CD14-positive monocyte (primary cell): ENCODE measurements around the gene MRPS6. TPM values are rescaled to one million over a fixed set of nuclear protein-coding genes. Genes with fewer than 3 reads are reported as not detected.
A peak's percentile ranks its signal among the peaks of the same experiment; 100 is the strongest.

Source experiments
- DNase-seq, 3 donors: peaks; one replicate each; pipeline ENCODE4 v3.0.0-alpha.2; 2011 to 2022
- H2AFZ ChIP-seq: 2 replicates; pipeline ENCODE4 v1.6.0; 2012; ENCODE audit warnings: mild to moderate bottlenecking, low read depth, low read length, inconsistent platforms; ENCODE audit not compliant: insufficient read depth, poor library complexity, severe bottlenecking
- H3K27ac ChIP-seq, 2 donors: 1 replicate in 1 of 2; 2 replicates in 1 of 2; pipeline ENCODE4 v1.5.1; 2012 to 2013; ENCODE audit warnings: low read length in 2 of 2, control low read depth in 1 of 2, inconsistent platforms in 1 of 2, low read depth in 1 of 2, mild to moderate bottlenecking in 1 of 2
- H3K27me3 ChIP-seq, 2 donors: one replicate each; pipeline versions ENCODE4 v1.6.0 to v1.6.1; 2011 to 2013; ENCODE audit warnings: low read length in 2 of 2; ENCODE audit not compliant: control insufficient read depth in 2 of 2, insufficient read depth in 2 of 2
- H3K36me3 ChIP-seq, 2 donors: replicated peaks in 1 of 2; 1 replicate in 1 of 2; 2 replicates in 1 of 2; pipeline versions ENCODE4 v1.5.1 to v1.6.1; 2012 to 2013; ENCODE audit warnings: low read length in 2 of 2, control low read depth in 1 of 2, inconsistent platforms in 1 of 2, mild to moderate bottlenecking in 1 of 2; ENCODE audit not compliant: insufficient read depth in 2 of 2, control insufficient read depth in 1 of 2
- H3K4me1 ChIP-seq, 2 donors: 1 replicate in 1 of 2; 2 replicates in 1 of 2; pipeline versions ENCODE4 v1.5.1 to v1.6.1; 2012 to 2013; ENCODE audit warnings: low read length in 2 of 2, control low read depth in 1 of 2, inconsistent platforms in 1 of 2, mild to moderate bottlenecking in 1 of 2, moderate library complexity in 1 of 2; ENCODE audit not compliant: insufficient read depth in 2 of 2, control insufficient read depth in 1 of 2
- H3K4me2 ChIP-seq: replicated peaks from 2 replicates; pipeline ENCODE3; 2012; ENCODE audit warnings: low read length, moderate library complexity, mild to moderate bottlenecking; ENCODE audit not compliant: poor library complexity, severe bottlenecking; ENCODE audit errors: extremely low read depth
- H3K4me3 ChIP-seq, 3 experiments: fragments of 200-600 bp in 1 of 3; sonication (generic) in 1 of 3; replicated peaks in 1 of 3; 1 replicate in 2 of 3; 2 replicates in 1 of 3; pipeline ENCODE4 v1.5.1; 2011 to 2013; ENCODE audit warnings: low read length in 3 of 3, mild to moderate bottlenecking in 3 of 3, control low read depth in 2 of 3, low read depth in 2 of 3, inconsistent platforms in 1 of 3, moderate library complexity in 1 of 3
- H3K79me2 ChIP-seq: 2 replicates; pipeline ENCODE4 v1.6.0; 2012; ENCODE audit warnings: mild to moderate bottlenecking, control low read depth, inconsistent platforms, low read length, moderate library complexity; ENCODE audit not compliant: insufficient read depth
- H3K9ac ChIP-seq: 2 replicates; pipeline ENCODE4 v1.6.0; 2017; ENCODE audit warnings: low read length, mild to moderate bottlenecking; ENCODE audit not compliant: insufficient read depth, poor library complexity, severe bottlenecking
- H3K9me3 ChIP-seq, 2 donors: replicated peaks in 1 of 2; 1 replicate in 1 of 2; 2 replicates in 1 of 2; pipeline versions ENCODE4 v1.5.1 to v1.6.1; 2012 to 2013; ENCODE audit warnings: low read length in 2 of 2, control low read depth in 1 of 2; ENCODE audit not compliant: control insufficient read depth in 1 of 2, insufficient read depth in 1 of 2
- H4K20me1 ChIP-seq: 2 replicates; pipeline ENCODE4 v1.6.0; 2012; ENCODE audit warnings: mild to moderate bottlenecking, low read length, control low read depth, moderate library complexity; ENCODE audit not compliant: insufficient read depth
- H3K27ac Mint-ChIP-seq, 7 donors: one replicate each; pipeline ENCODE4 v1.8.0; 2020; ENCODE audit warnings: mild to moderate bottlenecking in 7 of 7, mixed read lengths in 7 of 7, moderate library complexity in 6 of 7, inconsistent platforms in 2 of 7
- H3K27me3 Mint-ChIP-seq, 3 donors: one replicate each; pipeline ENCODE4 v1.8.0; 2021 to 2022; ENCODE audit warnings: low read depth in 3 of 3, mild to moderate bottlenecking in 3 of 3, mixed read lengths in 3 of 3, moderate library complexity in 3 of 3, inconsistent platforms in 1 of 3
- H3K36me3 Mint-ChIP-seq, 2 donors: one replicate each; pipeline ENCODE4 v1.8.0; 2020; ENCODE audit warnings: mixed read lengths in 2 of 2, inconsistent platforms in 1 of 2, mild to moderate bottlenecking in 1 of 2
- H3K4me1 Mint-ChIP-seq: one replicate; pipeline ENCODE4 v1.8.0; 2020; ENCODE audit warnings: mild to moderate bottlenecking, mixed read lengths
- H3K4me3 Mint-ChIP-seq, 2 donors: one replicate each; pipeline ENCODE4 v1.8.0; 2020; ENCODE audit warnings: mild to moderate bottlenecking in 2 of 2, mixed read lengths in 2 of 2, moderate library complexity in 1 of 2
- H3K9me3 Mint-ChIP-seq, 7 donors: one replicate each; pipeline ENCODE4 v1.8.0; 2020 to 2022; ENCODE audit warnings: mixed read lengths in 7 of 7, mild to moderate bottlenecking in 6 of 7, moderate library complexity in 6 of 7, inconsistent platforms in 2 of 7
- CTCF ChIP-seq: fragments of 200-600 bp; IDR thresholded peaks from one replicate; pipeline ENCODE4 v1.8.0; 2022; ENCODE audit warnings: antibody characterized with exemption, mild to moderate bottlenecking
- WGBS: methylation state at CpG from one replicate; pipeline ENCODE4 v1.1.5; 2013; ENCODE audit warnings: missing lambda C conversion rate; ENCODE audit not compliant: insufficient coverage; 5-methylcytosine and 5-hydroxymethylcytosine counted together
- intact Hi-C, 2 donors: fragments of 100-400 bp; cut with micrococcal nuclease; formaldehyde crosslinking; loops; one replicate each; pipeline versions ENCODE4 v1.15.0 to v1.15.1; 2023
- polyA plus RNA-seq, 3 donors: library from polyadenylated mRNA; depleted of rRNA in 1 of 3; unstranded in 2 of 3; stranded (reverse) in 1 of 3; fragments of 300-500 nt in 2 of 3; fragments of >200 nt in 1 of 3; fragmentation: Illumina TruSeq in 2 of 3; gene quantifications; 1 replicate in 2 of 3; 2 replicates in 1 of 3; pipeline ENCODE4 v1.2.3, GENCODE V29; 2012 to 2021

Gene MRPS6
- polyA plus RNA-seq, 3 donors: 29.8 to 124 (median 101) TPM

- intact Hi-C loops: no loop called here
- TF ChIP-seq CTCF: no peak
- Mint-ChIP-seq H3K27ac (no peak overlapping the region), H3K4me1 (peaks cover 13% of the 10 kb centered on the region), H3K27me3 (no peaks in the 10 kb centered on the region), H3K36me3 (peaks cover 5 to 8% of the 10 kb centered on the region in 2 donors), H3K4me3 (no peak overlapping the region), H3K9me3 (peaks cover 2 to 21% (median 9%) of the 10 kb centered on the region in 7 donors)
- H3K27ac ChIP-seq: no peak overlapping the region
- H3K4me2 ChIP-seq: no peak overlapping the region
- H3K27me3 ChIP-seq: no peaks in the 10 kb centered on the region
- H2AFZ ChIP-seq: no peak overlapping the region
- peaks cover 9 to 11% of the 10 kb centered on the region in 2 donors for H3K4me1 ChIP-seq
- H3K36me3 ChIP-seq: no peaks in the 10 kb centered on the region
- H3K79me2 ChIP-seq: no peaks in the 10 kb centered on the region
- no peak overlapping the region for H3K4me3 ChIP-seq
- H3K9me3 ChIP-seq: no peaks in the 10 kb centered on the region
- DNase-seq: no peak
- 87% methylated on average over 3 of the region's 5 CpGs for WGBS
- no peak overlapping the region for H3K9ac ChIP-seq
- no peaks in the 10 kb centered on the region for H4K20me1 ChIP-seq
These were observed 79.1 kb downstream of the MRPS6 start for GRCh38 chr21:34152500-34152899.

- TF ChIP-seq CTCF: no peak
- 93% methylated on average over 3 of the region's 5 CpGs for WGBS
- Mint-ChIP-seq H3K36me3 (peaks cover 2 to 7% of the 10 kb centered on the region in 2 donors), H3K9me3 (peaks cover 10 to 27% (median 24%) of the 10 kb centered on the region in 7 donors), H3K4me3 (no peak overlapping the region), H3K27me3 (no peaks in the 10 kb centered on the region), H3K27ac (peak overlapping the region in 1 of 7 donors; percentile 1), H3K4me1 (peaks cover 12% of the 10 kb centered on the region)
- Histone ChIP-seq H3K79me2 (no peaks in the 10 kb centered on the region), H3K9me3 (peaks cover 12 to 16% of the 10 kb centered on the region in 2 donors), H3K4me2 (no peak overlapping the region), H3K9ac (no peak overlapping the region), H3K4me3 (no peak overlapping the region), H3K27me3 (no peaks in the 10 kb centered on the region), H3K27ac (no peak overlapping the region), H2AFZ (no peak overlapping the region), H4K20me1 (no peaks in the 10 kb centered on the region), H3K4me1 (peaks cover 7 to 11% of the 10 kb centered on the region in 2 donors), H3K36me3 (no peaks in the 10 kb centered on the region)
- DNase-seq: no peak
- intact Hi-C loops: no loop called here
These were observed 81.5 kb downstream of the MRPS6 start for GRCh38 chr21:34154878-34155277.
